A549 (cell line): Measurements from ENCODE around the gene MYH11.

ENCODE experiments used
- CHD4 ChIP-seq: fragments of 200-600 bp; sonication (generic); IDR thresholded peaks from 2 replicates; pipeline ENCODE4 v1.6.1; 2016; ENCODE audit warnings: antibody characterized with exemption, mild to moderate bottlenecking, borderline replicate concordance
- EP300 ChIP-seq, 2 experiments: fragments of >200 bp; sonication (Bioruptor Twin); formaldehyde crosslinking; IDR thresholded peaks; 2 replicates in 1 of 2; 3 replicates in 1 of 2; pipeline ENCODE4 v1.6.1; 2016 to 2017
- FOSL2 ChIP-seq, 2 experiments: fragments of 450-650 bp in 1 of 2; fragments of >200 bp in 1 of 2; sonication (Bioruptor Twin) in 1 of 2; formaldehyde crosslinking; IDR thresholded peaks; 2 replicates each; pipeline versions ENCODE4 v1.5.0 to v1.6.1; 2016 to 2020; ENCODE audit warnings: mild to moderate bottlenecking in 1 of 2, moderate library complexity in 1 of 2
- JUN ChIP-seq, 2 experiments: fragments of >200 bp; sonication (Bioruptor Twin); formaldehyde crosslinking; IDR thresholded peaks; 2 replicates in 1 of 2; 3 replicates in 1 of 2; pipeline ENCODE4 v1.6.1; 2016 to 2017
- KDM1A ChIP-seq: fragments of 200-600 bp; sonication (generic); IDR thresholded peaks from 2 replicates; pipeline ENCODE4 v1.6.1; 2016; ENCODE audit warnings: low read depth, mild to moderate bottlenecking
- POLR2A ChIP-seq: IDR thresholded peaks from 2 replicates; pipeline ENCODE4 v1.6.1; 2012; ENCODE audit warnings: mild to moderate bottlenecking, low read length
- RAD21 ChIP-seq, 2 experiments: fragments of >200 bp in 1 of 2; sonication (Bioruptor Twin) in 1 of 2; formaldehyde crosslinking in 1 of 2; IDR thresholded peaks in 1 of 2; conservative IDR thresholded peaks in 1 of 2; 2 replicates in 1 of 2; 3 replicates in 1 of 2; pipeline ENCODE4 v1.6.1; 2012 to 2018; ENCODE audit warnings: inconsistent platforms in 1 of 2
- SREBF2 ChIP-seq: fragments of 450-650 bp; IDR thresholded peaks from 2 replicates; pipeline ENCODE4 v1.6.1; 2014; ENCODE audit warnings: mild to moderate bottlenecking, moderate library complexity
- TP53 ChIP-seq: fragments of 250-450 bp; sonication (Bioruptor Pico); IDR thresholded peaks from 2 replicates; pipeline ENCODE4 v1.5.0; 2021; ENCODE audit warnings: mild to moderate bottlenecking, moderate library complexity
- USF2 ChIP-seq: fragments of 450-650 bp; IDR thresholded peaks from 2 replicates; pipeline ENCODE4 v1.6.1; 2014; ENCODE audit warnings: antibody characterized with exemption
- TF ChIP-seq, protein P1 (sequence below): fragments of >200 bp; sonication (Bioruptor Twin); formaldehyde crosslinking; IDR thresholded peaks from 3 replicates; pipeline ENCODE4 v1.5.1; 2016
- TF ChIP-seq, protein P2 (sequence below): fragments of 200-600 bp; sonication (generic); IDR thresholded peaks from 2 replicates; pipeline ENCODE4 v1.6.1; 2016; ENCODE audit warnings: antibody characterized with exemption, mild to moderate bottlenecking, moderate library complexity

DNA sequence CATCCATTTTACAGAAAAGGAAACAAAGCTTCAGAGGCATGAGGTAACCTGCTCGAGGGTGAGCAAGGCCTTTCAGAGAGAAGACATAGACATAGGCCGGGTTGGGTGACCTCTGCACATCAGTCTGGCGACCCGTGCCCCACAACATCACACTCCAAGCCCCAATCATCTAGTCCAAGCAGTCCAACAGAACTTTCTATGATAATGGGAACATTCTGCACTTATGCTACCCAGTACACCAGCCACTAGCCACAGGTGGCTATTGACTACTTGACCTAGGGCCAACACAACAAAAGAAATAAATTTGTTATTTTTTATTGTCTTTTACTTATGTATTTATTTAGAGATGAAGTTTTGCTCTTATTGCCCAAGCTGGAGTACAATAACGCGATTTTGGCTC is 20.8 kb downstream of the MYH11 start:
- TF ChIP-seq POLR2A = no peak
- TF ChIP-seq EP300 (IDR thresholded peaks at IDR 0.05) = no peak
- no peak for TF ChIP-seq RAD21 (conservative IDR thresholded peaks at IDR 0.05 in 1 of 2, IDR thresholded peaks at IDR 0.05 in 1 of 2)
- no peak for TF ChIP-seq TP53 (CRISPR knock-in tag)
- no peak for TF ChIP-seq KDM1A
- TF ChIP-seq, protein P1, sequence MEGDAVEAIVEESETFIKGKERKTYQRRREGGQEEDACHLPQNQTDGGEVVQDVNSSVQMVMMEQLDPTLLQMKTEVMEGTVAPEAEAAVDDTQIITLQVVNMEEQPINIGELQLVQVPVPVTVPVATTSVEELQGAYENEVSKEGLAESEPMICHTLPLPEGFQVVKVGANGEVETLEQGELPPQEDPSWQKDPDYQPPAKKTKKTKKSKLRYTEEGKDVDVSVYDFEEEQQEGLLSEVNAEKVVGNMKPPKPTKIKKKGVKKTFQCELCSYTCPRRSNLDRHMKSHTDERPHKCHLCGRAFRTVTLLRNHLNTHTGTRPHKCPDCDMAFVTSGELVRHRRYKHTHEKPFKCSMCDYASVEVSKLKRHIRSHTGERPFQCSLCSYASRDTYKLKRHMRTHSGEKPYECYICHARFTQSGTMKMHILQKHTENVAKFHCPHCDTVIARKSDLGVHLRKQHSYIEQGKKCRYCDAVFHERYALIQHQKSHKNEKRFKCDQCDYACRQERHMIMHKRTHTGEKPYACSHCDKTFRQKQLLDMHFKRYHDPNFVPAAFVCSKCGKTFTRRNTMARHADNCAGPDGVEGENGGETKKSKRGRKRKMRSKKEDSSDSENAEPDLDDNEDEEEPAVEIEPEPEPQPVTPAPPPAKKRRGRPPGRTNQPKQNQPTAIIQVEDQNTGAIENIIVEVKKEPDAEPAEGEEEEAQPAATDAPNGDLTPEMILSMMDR = no peak
- TF ChIP-seq CHD4 = no peak
- TF ChIP-seq, protein P2, sequence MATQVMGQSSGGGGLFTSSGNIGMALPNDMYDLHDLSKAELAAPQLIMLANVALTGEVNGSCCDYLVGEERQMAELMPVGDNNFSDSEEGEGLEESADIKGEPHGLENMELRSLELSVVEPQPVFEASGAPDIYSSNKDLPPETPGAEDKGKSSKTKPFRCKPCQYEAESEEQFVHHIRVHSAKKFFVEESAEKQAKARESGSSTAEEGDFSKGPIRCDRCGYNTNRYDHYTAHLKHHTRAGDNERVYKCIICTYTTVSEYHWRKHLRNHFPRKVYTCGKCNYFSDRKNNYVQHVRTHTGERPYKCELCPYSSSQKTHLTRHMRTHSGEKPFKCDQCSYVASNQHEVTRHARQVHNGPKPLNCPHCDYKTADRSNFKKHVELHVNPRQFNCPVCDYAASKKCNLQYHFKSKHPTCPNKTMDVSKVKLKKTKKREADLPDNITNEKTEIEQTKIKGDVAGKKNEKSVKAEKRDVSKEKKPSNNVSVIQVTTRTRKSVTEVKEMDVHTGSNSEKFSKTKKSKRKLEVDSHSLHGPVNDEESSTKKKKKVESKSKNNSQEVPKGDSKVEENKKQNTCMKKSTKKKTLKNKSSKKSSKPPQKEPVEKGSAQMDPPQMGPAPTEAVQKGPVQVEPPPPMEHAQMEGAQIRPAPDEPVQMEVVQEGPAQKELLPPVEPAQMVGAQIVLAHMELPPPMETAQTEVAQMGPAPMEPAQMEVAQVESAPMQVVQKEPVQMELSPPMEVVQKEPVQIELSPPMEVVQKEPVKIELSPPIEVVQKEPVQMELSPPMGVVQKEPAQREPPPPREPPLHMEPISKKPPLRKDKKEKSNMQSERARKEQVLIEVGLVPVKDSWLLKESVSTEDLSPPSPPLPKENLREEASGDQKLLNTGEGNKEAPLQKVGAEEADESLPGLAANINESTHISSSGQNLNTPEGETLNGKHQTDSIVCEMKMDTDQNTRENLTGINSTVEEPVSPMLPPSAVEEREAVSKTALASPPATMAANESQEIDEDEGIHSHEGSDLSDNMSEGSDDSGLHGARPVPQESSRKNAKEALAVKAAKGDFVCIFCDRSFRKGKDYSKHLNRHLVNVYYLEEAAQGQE = no peak
- TF ChIP-seq USF2 = no peak
- no peak for TF ChIP-seq FOSL2 (IDR thresholded peaks at IDR 0.05)
- no peak for TF ChIP-seq FOSL2 (CRISPR knock-in tag; IDR thresholded peaks at IDR 0.05)
- TF ChIP-seq JUN (IDR thresholded peaks at IDR 0.05) = no peak
- no peak for TF ChIP-seq SREBF2
